GM12875 (cell line): ENCODE results near the gene NDUFB6.
"Not testable (repeated sequence)": the region's sequence is repeated elsewhere in the genome, so short reads cannot be mapped to it uniquely, and the experiment has no call there.

Experiments used
- H3K4me3 ChIP-seq: one replicate; pipeline ENCODE4 v1.5.1; 2011; ENCODE audit warnings: low read depth, low read length, control low read depth
- CTCF ChIP-seq: IDR thresholded peaks from 2 replicates; pipeline ENCODE4 v1.5.1; 2011; ENCODE audit warnings: low read depth, mild to moderate bottlenecking, control low read depth, inconsistent platforms, low read length, moderate library complexity, borderline replicate concordance; ENCODE audit not compliant: insufficient read depth

NDUFB6 gene

GRCh38 chr9:32552172-32552872 lies 20.6 kb downstream of the NDUFB6 start, which contains the start of the genes SMIM27 and TOPORS:
SMIM27 (plus strand) TSS chr9:32552327; CDS start chr9:32552435, 108 bp downstream.
TOPORS (minus strand) TSS chr9:32552586; CDS start chr9:32552436, 150 bp downstream.
- H3K4me3 ChIP-seq, result peak within 1 kb of the TSS; percentile 90
- no peak for TF ChIP-seq CTCF

GRCh38 chr9:32551276-32552051 lies 21.5 kb downstream of the NDUFB6 start:
- TF ChIP-seq CTCF, result no peak
- peak overlapping the region; percentile 90 for H3K4me3 ChIP-seq

GRCh38 chr9:32550562-32551275 lies 22.2 kb downstream of the NDUFB6 start:
- H3K4me3 ChIP-seq, result peak overlapping the region; percentile 90
- TF ChIP-seq CTCF, result no peak

- no peak for TF ChIP-seq CTCF
- peak overlapping the region; percentile 90 for H3K4me3 ChIP-seq
These were observed 22.8 kb downstream of the NDUFB6 start for GRCh38 chr9:32550150-32550561.

GRCh38 chr9:32548213-32548612 lies 24.7 kb downstream of the NDUFB6 start:
- not testable (repeated sequence) for H3K4me3 ChIP-seq

- TF ChIP-seq CTCF, result no peak
- no peak overlapping the region for H3K4me3 ChIP-seq
These were observed 27.1 kb downstream of the NDUFB6 start for GRCh38 chr9:32545884-32546283.

- no peak for TF ChIP-seq CTCF
- H3K4me3 ChIP-seq, result no peak overlapping the region
These were observed 29.9 kb downstream of the NDUFB6 start for GRCh38 chr9:32543047-32543446.
